HG03064 (cell line): ENCODE measurements around the gene TRPM7.
"Not testable (repeated sequence)": the region's sequence is repeated elsewhere in the genome, so short reads cannot be mapped to it uniquely, and the experiment has no call there.

Source experiments
- ATAC-seq: cut with Tn5 transposase; IDR thresholded peaks from one replicate; pipeline ENCODE4 v1.9.1; 2021; ENCODE audit warnings: low read depth; ENCODE audit not compliant: unreplicated experiment

The TRPM7 gene

GRCh38 chr15:50573842-50574241, 112.8 kb downstream of the TRPM7 start:
- not testable (repeated sequence) for ATAC-seq

- no peak for ATAC-seq
Observed at GRCh38 chr15:50563756-50564155, 122.8 kb downstream of the TRPM7 start.

- no peak for ATAC-seq
Observed at GRCh38 chr15:50562735-50563640, 123.6 kb downstream of the TRPM7 start.

GRCh38 chr15:50558012-50558411, 128.6 kb downstream of the TRPM7 start:
- ATAC-seq = no peak

- no peak for ATAC-seq
Observed at GRCh38 chr15:50556642-50557371, 129.8 kb downstream of the TRPM7 start.

GRCh38 chr15:50552238-50552637, 134.4 kb downstream of the TRPM7 start:
- no peak for ATAC-seq

- no peak for ATAC-seq
Observed at GRCh38 chr15:50549326-50549725, 137.3 kb downstream of the TRPM7 start.

GRCh38 chr15:50546566-50546965, 140.0 kb downstream of the TRPM7 start, which contains the start of gene USP50:
Gene USP50 (minus strand): TSS chr15:50546666. CDS start chr15:50546525, 141 bp downstream.
- ATAC-seq = no peak

GRCh38 chr15:50544368-50544767, 142.2 kb downstream of the TRPM7 start:
- no peak for ATAC-seq

GRCh38 chr15:50543556-50543955, 143.0 kb downstream of the TRPM7 start:
- no peak for ATAC-seq

GRCh38 chr15:50542887-50543210, 143.7 kb downstream of the TRPM7 start:
- ATAC-seq = no peak

GRCh38 chr15:50531766-50532165, 154.8 kb downstream of the TRPM7 start:
- no peak for ATAC-seq

GRCh38 chr15:50531163-50531562, 155.4 kb downstream of the TRPM7 start:
- ATAC-seq = no peak

- no peak for ATAC-seq
Observed at GRCh38 chr15:50523851-50524251, 162.7 kb downstream of the TRPM7 start.

GRCh38 chr15:50519740-50520425, 166.7 kb downstream of the TRPM7 start:
- ATAC-seq = no peak

GRCh38 chr15:50513001-50513400, 173.6 kb downstream of the TRPM7 start:
- no peak for ATAC-seq
